ENCODE results near the gene CDKL5. TPM values are rescaled to one million over a fixed set of nuclear protein-coding genes. Genes with fewer than 3 reads are reported as not detected.
"Not testable (repeated sequence)": the region's sequence is repeated elsewhere in the genome, so short reads cannot be mapped to it uniquely, and the experiment has no call there.

The CDKL5 gene
- total and polyA plus RNA-seq, 2 experiments from 2014 or later = 7.5 to 13.7 TPM

DNA sequence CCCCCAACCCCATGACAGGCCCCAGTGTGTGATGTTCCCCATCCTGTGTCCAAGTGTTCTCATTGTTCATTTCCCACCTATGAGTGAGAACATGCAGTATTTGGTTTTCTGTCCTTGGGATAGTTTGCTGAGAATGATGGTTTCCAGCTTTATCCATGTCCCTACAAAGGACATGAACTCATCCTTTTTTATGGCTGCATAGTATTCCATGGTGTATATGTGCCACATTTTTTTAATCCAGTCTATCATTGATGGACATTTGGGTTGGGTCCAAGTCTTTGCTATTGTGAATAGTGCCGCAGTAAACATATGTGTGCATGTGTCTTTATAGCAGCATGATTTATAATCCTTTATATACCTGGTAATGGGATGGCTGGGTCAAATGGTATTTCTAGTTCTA is 163.9 kb downstream of the CDKL5 start:
- not testable (repeated sequence) for H3K27me3 Mint-ChIP-seq (ENCODE audit: insufficient read depth, low read depth, poor library complexity); ATAC-seq; H3K4me3 Mint-ChIP-seq

DNA sequence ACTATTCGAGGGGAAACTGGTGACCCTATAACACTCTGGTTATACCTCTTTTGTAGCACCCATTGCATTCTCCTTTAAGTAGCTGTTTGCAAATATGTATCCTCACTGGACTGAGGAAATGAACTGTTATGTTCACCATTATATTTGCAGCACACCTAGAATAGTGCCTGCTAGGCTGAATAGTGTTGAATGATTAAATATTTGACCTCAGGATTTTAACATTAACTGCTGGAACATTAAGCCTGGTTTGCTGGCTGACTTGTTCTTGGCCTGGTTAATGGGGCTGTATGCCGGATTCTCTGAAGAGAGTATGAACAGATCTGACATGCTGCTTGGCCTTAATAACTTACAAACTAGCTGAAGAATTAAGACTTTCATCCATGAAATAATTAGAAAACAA is 166.4 kb downstream of the CDKL5 start:
- no peak overlapping the region for H2AFZ ChIP-seq
- no peaks in the 10 kb centered on the region for H3K79me2 ChIP-seq (replicated peaks; ENCODE audit: insufficient read depth)
- no peak overlapping the region for H3K4me3 Mint-ChIP-seq
- H3K4me3 ChIP-seq = no peak overlapping the region
- no peaks in the 10 kb centered on the region for H3F3A ChIP-seq (replicated peaks; ENCODE audit: low read depth)
- TF ChIP-seq EZH2 (IDR thresholded peaks at IDR 0.05; ENCODE audit: low read depth, unreplicated experiment) (no peak), STAT1 (IDR thresholded peaks at IDR 0.05; ENCODE audit: unreplicated experiment) (no peak), NANOG (IDR thresholded peaks at IDR 0.05; ENCODE audit: borderline replicate concordance) (no peak), CREB1 (CRISPR knock-in tag; IDR thresholded peaks at IDR 0.05; ENCODE audit: low read depth) (no peak), POLR2AphosphoS5 (IDR thresholded peaks at IDR 0.05; ENCODE audit: low read depth) (no peak), ZNF114 (CRISPR knock-in tag; IDR thresholded peaks at IDR 0.05) (no peak)
- TF ChIP-seq, protein P1, sequence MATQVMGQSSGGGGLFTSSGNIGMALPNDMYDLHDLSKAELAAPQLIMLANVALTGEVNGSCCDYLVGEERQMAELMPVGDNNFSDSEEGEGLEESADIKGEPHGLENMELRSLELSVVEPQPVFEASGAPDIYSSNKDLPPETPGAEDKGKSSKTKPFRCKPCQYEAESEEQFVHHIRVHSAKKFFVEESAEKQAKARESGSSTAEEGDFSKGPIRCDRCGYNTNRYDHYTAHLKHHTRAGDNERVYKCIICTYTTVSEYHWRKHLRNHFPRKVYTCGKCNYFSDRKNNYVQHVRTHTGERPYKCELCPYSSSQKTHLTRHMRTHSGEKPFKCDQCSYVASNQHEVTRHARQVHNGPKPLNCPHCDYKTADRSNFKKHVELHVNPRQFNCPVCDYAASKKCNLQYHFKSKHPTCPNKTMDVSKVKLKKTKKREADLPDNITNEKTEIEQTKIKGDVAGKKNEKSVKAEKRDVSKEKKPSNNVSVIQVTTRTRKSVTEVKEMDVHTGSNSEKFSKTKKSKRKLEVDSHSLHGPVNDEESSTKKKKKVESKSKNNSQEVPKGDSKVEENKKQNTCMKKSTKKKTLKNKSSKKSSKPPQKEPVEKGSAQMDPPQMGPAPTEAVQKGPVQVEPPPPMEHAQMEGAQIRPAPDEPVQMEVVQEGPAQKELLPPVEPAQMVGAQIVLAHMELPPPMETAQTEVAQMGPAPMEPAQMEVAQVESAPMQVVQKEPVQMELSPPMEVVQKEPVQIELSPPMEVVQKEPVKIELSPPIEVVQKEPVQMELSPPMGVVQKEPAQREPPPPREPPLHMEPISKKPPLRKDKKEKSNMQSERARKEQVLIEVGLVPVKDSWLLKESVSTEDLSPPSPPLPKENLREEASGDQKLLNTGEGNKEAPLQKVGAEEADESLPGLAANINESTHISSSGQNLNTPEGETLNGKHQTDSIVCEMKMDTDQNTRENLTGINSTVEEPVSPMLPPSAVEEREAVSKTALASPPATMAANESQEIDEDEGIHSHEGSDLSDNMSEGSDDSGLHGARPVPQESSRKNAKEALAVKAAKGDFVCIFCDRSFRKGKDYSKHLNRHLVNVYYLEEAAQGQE (IDR thresholded peaks at IDR 0.05; ENCODE audit: unreplicated experiment) = no peak
- TF ChIP-seq, protein P2, sequence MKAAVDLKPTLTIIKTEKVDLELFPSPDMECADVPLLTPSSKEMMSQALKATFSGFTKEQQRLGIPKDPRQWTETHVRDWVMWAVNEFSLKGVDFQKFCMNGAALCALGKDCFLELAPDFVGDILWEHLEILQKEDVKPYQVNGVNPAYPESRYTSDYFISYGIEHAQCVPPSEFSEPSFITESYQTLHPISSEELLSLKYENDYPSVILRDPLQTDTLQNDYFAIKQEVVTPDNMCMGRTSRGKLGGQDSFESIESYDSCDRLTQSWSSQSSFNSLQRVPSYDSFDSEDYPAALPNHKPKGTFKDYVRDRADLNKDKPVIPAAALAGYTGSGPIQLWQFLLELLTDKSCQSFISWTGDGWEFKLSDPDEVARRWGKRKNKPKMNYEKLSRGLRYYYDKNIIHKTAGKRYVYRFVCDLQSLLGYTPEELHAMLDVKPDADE (IDR thresholded peaks at IDR 0.05) = no peak
- TF ChIP-seq, protein P3, sequence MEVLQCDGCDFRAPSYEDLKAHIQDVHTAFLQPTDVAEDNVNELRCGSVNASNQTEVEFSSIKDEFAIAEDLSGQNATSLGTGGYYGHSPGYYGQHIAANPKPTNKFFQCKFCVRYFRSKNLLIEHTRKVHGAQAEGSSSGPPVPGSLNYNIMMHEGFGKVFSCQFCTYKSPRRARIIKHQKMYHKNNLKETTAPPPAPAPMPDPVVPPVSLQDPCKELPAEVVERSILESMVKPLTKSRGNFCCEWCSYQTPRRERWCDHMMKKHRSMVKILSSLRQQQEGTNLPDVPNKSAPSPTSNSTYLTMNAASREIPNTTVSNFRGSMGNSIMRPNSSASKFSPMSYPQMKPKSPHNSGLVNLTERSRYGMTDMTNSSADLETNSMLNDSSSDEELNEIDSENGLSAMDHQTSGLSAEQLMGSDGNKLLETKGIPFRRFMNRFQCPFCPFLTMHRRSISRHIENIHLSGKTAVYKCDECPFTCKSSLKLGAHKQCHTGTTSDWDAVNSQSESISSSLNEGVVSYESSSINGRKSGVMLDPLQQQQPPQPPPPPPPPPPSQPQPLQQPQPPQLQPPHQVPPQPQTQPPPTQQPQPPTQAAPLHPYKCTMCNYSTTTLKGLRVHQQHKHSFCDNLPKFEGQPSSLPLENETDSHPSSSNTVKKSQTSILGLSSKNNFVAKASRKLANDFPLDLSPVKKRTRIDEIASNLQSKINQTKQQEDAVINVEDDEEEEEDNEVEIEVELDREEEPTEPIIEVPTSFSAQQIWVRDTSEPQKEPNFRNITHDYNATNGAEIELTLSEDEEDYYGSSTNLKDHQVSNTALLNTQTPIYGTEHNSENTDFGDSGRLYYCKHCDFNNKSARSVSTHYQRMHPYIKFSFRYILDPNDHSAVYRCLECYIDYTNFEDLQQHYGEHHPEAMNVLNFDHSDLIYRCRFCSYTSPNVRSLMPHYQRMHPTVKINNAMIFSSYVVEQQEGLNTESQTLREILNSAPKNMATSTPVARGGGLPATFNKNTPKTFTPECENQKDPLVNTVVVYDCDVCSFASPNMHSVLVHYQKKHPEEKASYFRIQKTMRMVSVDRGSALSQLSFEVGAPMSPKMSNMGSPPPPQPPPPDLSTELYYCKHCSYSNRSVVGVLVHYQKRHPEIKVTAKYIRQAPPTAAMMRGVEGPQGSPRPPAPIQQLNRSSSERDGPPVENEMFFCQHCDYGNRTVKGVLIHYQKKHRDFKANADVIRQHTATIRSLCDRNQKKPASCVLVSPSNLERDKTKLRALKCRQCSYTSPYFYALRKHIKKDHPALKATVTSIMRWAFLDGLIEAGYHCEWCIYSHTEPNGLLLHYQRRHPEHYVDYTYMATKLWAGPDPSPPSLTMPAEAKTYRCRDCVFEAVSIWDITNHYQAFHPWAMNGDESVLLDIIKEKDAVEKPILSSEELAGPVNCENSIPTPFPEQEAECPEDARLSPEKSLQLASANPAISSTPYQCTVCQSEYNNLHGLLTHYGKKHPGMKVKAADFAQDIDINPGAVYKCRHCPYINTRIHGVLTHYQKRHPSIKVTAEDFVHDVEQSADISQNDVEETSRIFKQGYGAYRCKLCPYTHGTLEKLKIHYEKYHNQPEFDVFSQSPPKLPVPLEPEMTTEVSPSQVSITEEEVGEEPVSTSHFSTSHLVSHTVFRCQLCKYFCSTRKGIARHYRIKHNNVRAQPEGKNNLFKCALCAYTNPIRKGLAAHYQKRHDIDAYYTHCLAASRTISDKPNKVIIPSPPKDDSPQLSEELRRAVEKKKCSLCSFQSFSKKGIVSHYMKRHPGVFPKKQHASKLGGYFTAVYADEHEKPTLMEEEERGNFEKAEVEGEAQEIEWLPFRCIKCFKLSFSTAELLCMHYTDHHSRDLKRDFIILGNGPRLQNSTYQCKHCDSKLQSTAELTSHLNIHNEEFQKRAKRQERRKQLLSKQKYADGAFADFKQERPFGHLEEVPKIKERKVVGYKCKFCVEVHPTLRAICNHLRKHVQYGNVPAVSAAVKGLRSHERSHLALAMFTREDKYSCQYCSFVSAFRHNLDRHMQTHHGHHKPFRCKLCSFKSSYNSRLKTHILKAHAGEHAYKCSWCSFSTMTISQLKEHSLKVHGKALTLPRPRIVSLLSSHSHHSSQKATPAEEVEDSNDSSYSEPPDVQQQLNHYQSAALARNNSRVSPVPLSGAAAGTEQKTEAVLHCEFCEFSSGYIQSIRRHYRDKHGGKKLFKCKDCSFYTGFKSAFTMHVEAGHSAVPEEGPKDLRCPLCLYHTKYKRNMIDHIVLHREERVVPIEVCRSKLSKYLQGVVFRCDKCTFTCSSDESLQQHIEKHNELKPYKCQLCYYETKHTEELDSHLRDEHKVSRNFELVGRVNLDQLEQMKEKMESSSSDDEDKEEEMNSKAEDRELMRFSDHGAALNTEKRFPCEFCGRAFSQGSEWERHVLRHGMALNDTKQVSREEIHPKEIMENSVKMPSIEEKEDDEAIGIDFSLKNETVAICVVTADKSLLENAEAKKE (CRISPR knock-in tag; IDR thresholded peaks at IDR 0.05) = no peak
- TF ChIP-seq, protein P4, sequence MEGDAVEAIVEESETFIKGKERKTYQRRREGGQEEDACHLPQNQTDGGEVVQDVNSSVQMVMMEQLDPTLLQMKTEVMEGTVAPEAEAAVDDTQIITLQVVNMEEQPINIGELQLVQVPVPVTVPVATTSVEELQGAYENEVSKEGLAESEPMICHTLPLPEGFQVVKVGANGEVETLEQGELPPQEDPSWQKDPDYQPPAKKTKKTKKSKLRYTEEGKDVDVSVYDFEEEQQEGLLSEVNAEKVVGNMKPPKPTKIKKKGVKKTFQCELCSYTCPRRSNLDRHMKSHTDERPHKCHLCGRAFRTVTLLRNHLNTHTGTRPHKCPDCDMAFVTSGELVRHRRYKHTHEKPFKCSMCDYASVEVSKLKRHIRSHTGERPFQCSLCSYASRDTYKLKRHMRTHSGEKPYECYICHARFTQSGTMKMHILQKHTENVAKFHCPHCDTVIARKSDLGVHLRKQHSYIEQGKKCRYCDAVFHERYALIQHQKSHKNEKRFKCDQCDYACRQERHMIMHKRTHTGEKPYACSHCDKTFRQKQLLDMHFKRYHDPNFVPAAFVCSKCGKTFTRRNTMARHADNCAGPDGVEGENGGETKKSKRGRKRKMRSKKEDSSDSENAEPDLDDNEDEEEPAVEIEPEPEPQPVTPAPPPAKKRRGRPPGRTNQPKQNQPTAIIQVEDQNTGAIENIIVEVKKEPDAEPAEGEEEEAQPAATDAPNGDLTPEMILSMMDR (conservative IDR thresholded peaks at IDR 0.05; ENCODE audit: low read depth in 2 of 2) = no peak
- peaks cover 16% of the 10 kb centered on the region; the same call in 2 of the 3 replicates for H3K36me3 Mint-ChIP-seq (ENCODE audit: low read depth)
- DNase-seq (ENCODE audit: low spot score) (no peak), ATAC-seq (no peak)
- no peaks in the 10 kb centered on the region for H3K9me3 Mint-ChIP-seq
- H3K9me2 ChIP-seq (ENCODE audit: insufficient read depth) = no peaks in the 10 kb centered on the region
- H3K27me3 Mint-ChIP-seq (ENCODE audit: insufficient read depth, low read depth, poor library complexity) = no peaks in the 10 kb centered on the region
- no peak overlapping the region for H3K27ac Mint-ChIP-seq
- H3K4me2 ChIP-seq = no peak overlapping the region
- H3K27me3 ChIP-seq (ENCODE audit: insufficient read depth) = no peaks in the 10 kb centered on the region
- H4K20me1 ChIP-seq (replicated peaks; ENCODE audit: insufficient read depth) = no peaks in the 10 kb centered on the region
- no peaks in the 10 kb centered on the region for H3K4me1 ChIP-seq (ENCODE audit: insufficient read depth)
- H3K36me3 ChIP-seq (ENCODE audit: insufficient read depth) = no peaks in the 10 kb centered on the region; the same call in 1 of the 2 replicates
- H3K4me1 Mint-ChIP-seq = no peaks in the 10 kb centered on the region
- H3K27ac ChIP-seq (ENCODE audit: low read depth) = no peak overlapping the region

More for the DNA sequence above, 163.9 kb downstream of the CDKL5 start:
- H3K27me3 ChIP-seq (ENCODE audit: insufficient read depth); H3K9me3 Mint-ChIP-seq; DNase-seq (ENCODE audit: low spot score); H3K4me1 ChIP-seq (ENCODE audit: insufficient read depth); H3K4me3 ChIP-seq; H3K4me1 Mint-ChIP-seq; H3K36me3 ChIP-seq (ENCODE audit: insufficient read depth); H3K27ac Mint-ChIP-seq; H3K79me2 ChIP-seq (replicated peaks; ENCODE audit: insufficient read depth); H3K4me2 ChIP-seq; H3K27ac ChIP-seq (ENCODE audit: low read depth); H3F3A ChIP-seq (replicated peaks; ENCODE audit: low read depth); H4K20me1 ChIP-seq (replicated peaks; ENCODE audit: insufficient read depth); H2AFZ ChIP-seq; H3K9me2 ChIP-seq (ENCODE audit: insufficient read depth): not testable (repeated sequence)
- peaks cover 16% of the 10 kb centered on the region; the same call in 2 of the 3 replicates for H3K36me3 Mint-ChIP-seq (ENCODE audit: low read depth)

All from GM23338 (cell line).